HG02798 (cell line): ENCODE results near the gene NACC2.
"Not testable (repeated sequence)": the region's sequence is repeated elsewhere in the genome, so short reads cannot be mapped to it uniquely, and the experiment has no call there.

Source experiments
- ATAC-seq: cut with Tn5 transposase; IDR thresholded peaks from one replicate; pipeline ENCODE4 v1.9.1; 2021; ENCODE audit warnings: mild to moderate bottlenecking; ENCODE audit not compliant: unreplicated experiment, poor library complexity

Gene NACC2

GRCh38 chr9:136049491-136050265, 45.4 kb downstream of the NACC2 start:
- no peak for ATAC-seq

DNA sequence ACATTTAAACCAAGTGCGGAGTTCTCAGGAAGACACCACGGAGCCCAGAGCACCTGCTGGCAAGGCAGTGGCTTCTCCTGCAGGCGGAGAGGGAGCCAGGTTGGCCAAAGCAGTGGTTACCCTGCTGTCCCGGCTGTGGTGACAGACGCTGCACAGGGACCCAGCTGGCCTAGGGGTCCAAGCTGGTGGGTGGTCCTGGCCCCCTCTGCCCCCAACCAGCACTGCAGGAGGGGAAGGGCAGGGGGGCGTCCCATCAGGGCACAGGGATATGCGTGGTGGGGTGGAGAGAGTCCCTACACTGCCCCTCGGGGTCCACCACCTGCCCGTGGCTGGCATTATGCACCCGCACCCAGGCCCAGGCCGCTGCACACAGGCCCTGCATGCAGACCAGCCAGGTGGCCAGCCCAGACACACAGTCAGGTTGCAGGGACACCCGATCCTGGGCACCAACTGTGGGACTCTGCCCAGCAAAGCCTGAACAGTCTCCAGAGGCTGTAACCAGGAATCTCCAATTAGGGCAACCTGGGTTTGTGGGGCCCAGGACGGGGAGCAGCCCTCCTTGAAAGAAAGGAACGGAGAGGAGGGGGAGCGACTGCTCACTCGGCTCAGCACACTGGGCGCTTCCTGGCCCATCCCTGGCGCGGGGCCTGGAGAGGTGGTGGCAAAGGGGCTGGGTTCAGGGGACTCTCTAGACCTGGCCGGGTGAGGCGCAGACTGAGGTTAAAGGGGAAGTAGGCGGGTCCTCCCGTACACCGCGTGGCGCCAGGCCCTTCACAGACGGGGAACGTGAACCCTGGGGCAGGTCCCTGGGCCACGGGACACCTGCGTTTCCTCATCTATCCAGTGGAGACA, 46.3 kb downstream of the NACC2 start:
- no peak for ATAC-seq

DNA sequence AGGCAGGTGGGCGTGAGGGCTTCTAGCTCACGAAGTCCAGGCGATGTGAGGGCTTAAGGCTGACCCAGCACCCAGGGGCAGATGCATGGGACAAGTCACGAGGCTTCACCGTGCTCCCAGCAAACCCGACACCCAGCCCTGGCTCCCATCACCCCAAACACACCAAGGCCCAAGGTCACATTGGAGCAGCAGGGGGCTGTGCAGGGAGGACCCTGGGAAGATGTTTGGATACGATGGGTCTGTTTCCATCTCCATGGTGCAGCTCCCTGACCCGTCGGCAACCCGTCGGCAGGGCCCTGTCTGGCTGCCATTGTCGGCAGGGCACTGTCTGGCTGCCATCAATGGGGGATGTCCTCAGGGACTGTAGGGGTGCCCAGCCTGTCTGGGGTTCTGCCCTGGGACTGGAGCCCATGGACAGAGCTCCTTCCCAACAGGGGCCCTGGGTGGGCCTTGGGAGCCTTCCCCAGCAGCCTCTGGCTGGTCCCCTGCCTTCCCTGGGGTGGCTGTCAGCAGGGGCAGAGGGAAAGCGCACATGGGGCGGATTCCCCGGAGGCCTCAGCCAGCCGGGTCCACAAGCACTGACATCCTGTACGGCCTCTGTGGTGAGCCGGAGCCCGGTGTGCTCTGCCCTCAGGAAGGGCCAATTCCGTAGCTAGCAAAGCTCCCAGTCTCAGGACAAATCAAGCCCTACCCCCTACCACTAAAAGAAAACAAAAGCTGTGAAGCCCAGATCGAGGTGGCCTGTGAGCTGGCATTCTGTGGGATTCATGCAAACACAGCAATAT, 47.1 kb downstream of the NACC2 start:
- no peak for ATAC-seq

DNA sequence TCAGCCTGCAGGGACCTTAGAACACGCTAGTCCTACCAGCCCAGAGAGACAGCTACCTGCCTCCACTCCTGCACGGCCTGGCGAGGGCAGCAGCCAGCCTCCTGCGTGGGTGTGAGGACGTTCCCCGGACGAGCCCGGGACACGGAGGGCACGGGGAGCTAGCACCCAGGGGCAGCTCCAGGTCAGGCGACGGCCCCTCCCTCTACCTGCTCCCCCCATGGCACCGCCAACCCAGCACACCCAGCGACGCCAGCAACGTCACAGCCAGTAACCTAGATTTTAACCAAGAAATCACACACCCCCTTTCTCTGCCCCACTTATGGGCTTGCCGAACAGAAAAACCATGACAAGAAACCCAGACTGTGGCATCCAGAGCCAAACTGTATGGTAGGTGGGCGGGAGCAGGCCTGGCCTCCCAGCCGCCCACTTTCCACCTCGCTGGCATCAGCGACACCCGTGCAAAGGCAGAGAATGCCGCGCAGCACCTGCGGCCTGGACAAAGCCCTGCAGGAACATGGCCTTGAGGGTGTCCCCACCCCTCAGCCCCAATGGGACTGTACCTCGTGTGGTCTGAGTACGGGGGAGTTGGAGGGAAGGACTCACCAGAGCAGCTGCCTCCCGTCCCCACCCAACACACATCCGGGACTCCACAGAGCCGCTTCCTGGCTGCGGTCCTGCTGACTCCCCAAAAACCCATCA, 47.9 kb downstream of the NACC2 start:
- ATAC-seq = no peak

DNA sequence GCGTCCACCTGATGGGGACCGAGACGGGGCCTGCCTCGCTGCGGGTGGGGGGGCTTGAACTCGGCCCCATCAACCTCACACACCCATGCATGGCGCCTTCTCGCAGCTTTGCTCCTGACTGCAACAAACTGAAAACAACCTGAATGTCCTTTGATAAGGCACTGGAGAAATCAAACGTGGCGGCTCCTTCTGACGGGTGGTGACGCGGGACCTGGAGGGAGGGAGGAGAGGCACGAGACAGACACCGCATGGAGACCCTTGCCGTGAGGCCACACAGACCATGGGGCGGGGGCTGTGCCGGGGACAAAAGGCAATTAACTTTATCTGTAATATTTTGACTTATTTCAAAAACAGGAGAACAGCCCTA, 48.6 kb downstream of the NACC2 start:
- ATAC-seq = no peak

- no peak for ATAC-seq
These were observed 49.2 kb downstream of the NACC2 start for GRCh38 chr9:136045595-136046553.

- no peak for ATAC-seq
These were observed 50.0 kb downstream of the NACC2 start for GRCh38 chr9:136044971-136045594.

- ATAC-seq = no peak
These were observed 50.7 kb downstream of the NACC2 start for GRCh38 chr9:136044207-136044970.

DNA sequence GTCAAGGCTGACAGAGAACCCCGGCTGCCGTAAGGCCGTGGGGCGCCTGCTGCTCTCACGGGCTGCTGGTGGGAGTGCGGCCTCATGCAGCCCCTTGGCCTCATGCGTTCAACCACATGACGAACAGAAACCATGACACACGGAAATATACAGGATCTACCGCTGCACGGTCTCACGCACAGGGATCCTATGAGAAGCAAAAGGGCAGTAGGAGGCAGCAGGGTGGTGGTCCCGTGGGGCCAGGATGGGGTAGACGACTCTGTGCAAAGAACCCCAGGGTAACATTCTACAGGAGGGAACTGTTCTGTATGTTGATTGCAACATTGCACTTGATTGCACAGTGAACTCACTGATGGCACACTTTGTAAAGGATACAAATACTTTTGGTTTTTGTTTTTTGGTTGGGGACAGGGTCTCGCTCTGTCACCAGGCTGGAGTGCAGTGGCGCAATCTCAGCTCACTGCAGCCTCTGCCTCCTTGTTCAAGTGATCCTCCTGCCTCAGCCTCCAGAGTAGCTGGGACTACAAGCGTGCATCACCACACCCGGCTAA, 51.6 kb downstream of the NACC2 start:
- no peak for ATAC-seq

DNA sequence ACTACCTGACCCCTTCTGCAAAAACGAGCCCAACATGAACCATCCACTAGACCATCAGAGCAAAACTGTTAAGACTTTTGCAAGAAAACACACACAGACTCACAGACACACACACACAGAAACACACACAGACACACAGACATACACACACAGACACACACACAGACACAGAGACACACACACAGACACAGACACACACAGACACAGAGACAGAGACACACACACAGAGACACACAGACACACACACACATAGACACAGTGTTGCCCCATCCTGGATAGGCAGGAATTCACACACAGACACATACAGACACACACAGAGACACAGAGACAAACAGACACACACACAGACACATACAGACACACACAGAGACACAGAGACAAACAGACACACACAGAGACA, 52.5 kb downstream of the NACC2 start:
- no peak for ATAC-seq

GRCh38 chr9:136040848-136041247, 54.2 kb downstream of the NACC2 start:
- ATAC-seq = not testable (repeated sequence)

GRCh38 chr9:136039488-136039887, 55.6 kb downstream of the NACC2 start:
- no peak for ATAC-seq

DNA sequence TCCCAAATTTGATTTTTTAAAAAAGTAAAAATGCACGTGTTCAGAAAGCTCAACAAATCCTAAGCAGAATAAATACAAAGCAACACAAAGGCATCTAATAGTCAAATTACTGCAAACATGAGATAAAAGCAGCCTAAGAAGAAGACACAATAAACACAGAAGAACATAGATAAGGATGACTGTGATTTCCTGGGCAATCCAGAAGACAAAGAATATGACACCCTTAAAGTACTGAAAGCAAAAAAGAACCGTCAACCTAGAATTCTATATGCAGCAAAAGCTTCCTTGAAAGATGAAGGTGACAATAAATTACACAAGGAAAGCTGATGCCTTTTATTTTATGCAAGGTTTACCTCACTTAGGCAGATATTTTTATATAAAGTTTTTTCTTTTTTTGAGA, 58.2 kb downstream of the NACC2 start:
- no peak for ATAC-seq

DNA sequence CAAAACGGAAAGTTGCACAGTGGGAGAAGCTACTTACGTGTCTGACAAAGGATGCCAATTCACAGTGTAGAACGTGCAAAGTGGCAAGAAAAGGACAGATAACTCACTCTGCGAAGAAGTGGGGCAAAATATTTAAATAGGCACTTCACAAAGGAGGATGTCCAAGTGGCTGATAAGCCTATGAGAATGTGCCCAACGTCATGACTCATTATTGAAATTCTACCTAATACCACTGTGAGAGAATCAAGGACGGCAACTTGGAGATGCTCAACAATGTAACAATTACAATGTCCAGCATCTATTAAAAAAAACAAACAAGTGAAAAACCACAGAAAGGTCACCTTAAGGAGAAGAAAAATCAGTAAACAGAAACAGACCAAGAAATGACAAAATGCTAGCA, 59.0 kb downstream of the NACC2 start:
- ATAC-seq = no peak

GRCh38 chr9:136031741-136032730, 63.1 kb downstream of the NACC2 start:
- no peak for ATAC-seq

DNA sequence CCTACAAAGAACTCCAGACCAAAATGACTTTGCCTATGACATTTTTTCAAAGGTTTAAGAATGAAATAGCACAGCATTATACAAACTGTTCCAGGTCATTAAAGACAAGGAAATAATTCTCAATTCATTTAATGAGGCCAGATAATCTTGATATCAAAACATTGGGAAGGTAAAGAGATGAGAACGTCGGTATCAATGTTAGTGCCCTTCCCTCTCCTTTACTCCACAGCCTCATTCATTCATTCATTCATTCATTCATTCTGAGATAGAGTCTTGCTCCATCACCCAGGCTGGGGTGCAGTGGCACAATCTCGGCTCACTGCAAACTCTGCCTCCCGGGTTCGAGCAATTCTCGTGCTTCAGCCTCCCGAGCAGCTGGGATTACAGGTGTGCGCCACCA, 64.0 kb downstream of the NACC2 start:
- no peak for ATAC-seq

DNA sequence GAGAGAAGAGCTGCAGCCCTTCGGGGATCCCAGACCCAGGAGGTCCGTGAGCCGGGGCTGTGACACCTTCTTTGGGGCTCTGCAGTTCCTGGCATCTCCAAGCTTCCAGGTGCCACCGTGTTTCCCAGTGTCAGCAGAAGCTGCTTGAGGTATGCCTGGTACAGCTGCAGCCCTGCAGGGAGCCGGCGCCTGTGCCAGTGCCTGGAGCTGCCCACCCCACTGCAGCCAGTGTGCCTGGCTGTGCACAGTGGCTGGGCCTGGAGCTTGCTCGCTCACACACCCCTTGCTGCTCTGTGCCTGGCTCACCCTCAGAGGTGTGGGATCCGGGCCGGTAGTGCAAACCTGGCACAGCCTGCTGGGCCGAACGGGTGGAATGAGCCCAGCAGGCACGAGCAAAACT, 65.5 kb downstream of the NACC2 start:
- ATAC-seq = no peak
